WTC11 (cell line): ENCODE results near the gene CIZ1. TPM values are rescaled to one million over a fixed set of nuclear protein-coding genes. Genes with fewer than 3 reads are reported as not detected.

ENCODE experiments used
- ATAC-seq: fragments of 200-7000 bp; cut with Tn5 transposase; 2 replicates; pipeline ENCODE4 v1.10.0; 2021; ENCODE audit warnings: mild to moderate bottlenecking, moderate library complexity
- CTCF ChIA-PET: fragments of 300-600 bp; sonication (Branson Sonifier 250); formaldehyde crosslinking; loops from one replicate; lab custom pipeline; 2021; ENCODE audit warnings: antibody characterized with exemption; lab: Charles Lee
- POLR2A ChIA-PET: fragments of 350-600 bp; sonication (Branson Sonifier 250); formaldehyde crosslinking; loops from one replicate; lab custom pipeline; 2021; ENCODE audit warnings: antibody characterized with exemption; lab: Charles Lee
- DNase-seq: peaks from one replicate; pipeline ENCODE4 v3.0.0; 2021; ENCODE audit warnings: low spot score
- H3K27ac Mint-ChIP-seq: 2 replicates; pipeline ENCODE4 v1.8.0; 2021; ENCODE audit warnings: mixed read lengths
- H3K27me3 Mint-ChIP-seq: 2 replicates; pipeline ENCODE4 v1.8.0; 2021; ENCODE audit warnings: low read depth, mild to moderate bottlenecking, moderate library complexity, mixed read lengths
- H3K36me3 Mint-ChIP-seq: 2 replicates; pipeline ENCODE4 v1.8.0; 2021; ENCODE audit warnings: mixed read lengths
- H3K4me1 Mint-ChIP-seq: 2 replicates; pipeline ENCODE4 v1.8.0; 2022; ENCODE audit warnings: mixed read lengths
- H3K4me3 Mint-ChIP-seq: 2 replicates; pipeline ENCODE4 v1.8.0; 2021; ENCODE audit warnings: mild to moderate bottlenecking, moderate library complexity, mixed read lengths
- H3K9me3 Mint-ChIP-seq: 2 replicates; pipeline ENCODE4 v1.8.0; 2021; ENCODE audit warnings: mixed read lengths
- GTF2I ChIP-seq: fragments of 250-450 bp; sonication (Bioruptor Pico); conservative IDR thresholded peaks from 2 replicates; pipeline ENCODE4 v1.4.0; 2021; ENCODE audit warnings: mild to moderate bottlenecking
- IRF2 ChIP-seq: sonication (generic); formaldehyde crosslinking; IDR thresholded peaks from 2 replicates; pipeline ENCODE4 v1.8.0; 2022; ENCODE audit warnings: low read depth, missing genetic modification reagents, borderline replicate concordance
- NFYB ChIP-seq: sonication (generic); formaldehyde crosslinking; conservative IDR thresholded peaks from 2 replicates; pipeline ENCODE4 v1.8.0; 2022; ENCODE audit warnings: low read depth, missing genetic modification reagents
- NR1H2 ChIP-seq: sonication (generic); formaldehyde crosslinking; IDR thresholded peaks from 2 replicates; pipeline ENCODE4 v1.9.0; 2021; ENCODE audit warnings: mild to moderate bottlenecking, moderate library complexity, missing genetic modification reagents
- SMAD4 ChIP-seq: sonication (generic); formaldehyde crosslinking; IDR thresholded peaks from 2 replicates; pipeline ENCODE4 v1.8.0; 2022; ENCODE audit warnings: mild to moderate bottlenecking, missing genetic modification reagents
- TEAD1 ChIP-seq: sonication (generic); formaldehyde crosslinking; IDR thresholded peaks from 2 replicates; pipeline ENCODE4 v1.8.0; 2022; ENCODE audit warnings: mild to moderate bottlenecking, missing genetic modification reagents
- ZNF138 ChIP-seq: sonication (generic); formaldehyde crosslinking; conservative IDR thresholded peaks from 2 replicates; pipeline ENCODE4 v1.8.1; 2022; ENCODE audit warnings: mild to moderate bottlenecking, moderate library complexity, missing genetic modification reagents
- ZNF232 ChIP-seq: sonication (generic); formaldehyde crosslinking; IDR thresholded peaks from 2 replicates; pipeline ENCODE4 v1.8.0; 2022; ENCODE audit warnings: mild to moderate bottlenecking, missing genetic modification reagents
- ZNF263 ChIP-seq: sonication (generic); formaldehyde crosslinking; IDR thresholded peaks from 2 replicates; pipeline ENCODE4 v1.8.1; 2022; ENCODE audit warnings: low read depth, mild to moderate bottlenecking, moderate library complexity, missing genetic modification reagents
- ZNF423 ChIP-seq: fragments of 250-450 bp; sonication (Bioruptor Pico); IDR thresholded peaks from 2 replicates; pipeline ENCODE4 v2.1.2; 2022; ENCODE audit warnings: mild to moderate bottlenecking, moderate library complexity
- total RNA-seq: library from RNA; stranded (reverse); gene quantifications from 3 replicates; pipeline ENCODE4 v1.2.3, GENCODE V29; 2021
- TF ChIP-seq, protein P1 (sequence below): sonication (generic); formaldehyde crosslinking; IDR thresholded peaks from 2 replicates; pipeline ENCODE4 v1.8.0; 2022; ENCODE audit warnings: missing genetic modification reagents
- TF ChIP-seq, protein P2 (sequence below): sonication (generic); formaldehyde crosslinking; IDR thresholded peaks from 2 replicates; pipeline ENCODE4 v1.8.0; 2023; ENCODE audit warnings: mild to moderate bottlenecking, missing genetic modification reagents
- TF ChIP-seq, protein P3 (sequence below): sonication (generic); formaldehyde crosslinking; IDR thresholded peaks from 2 replicates; pipeline ENCODE4 v1.8.1; 2023; ENCODE audit warnings: mild to moderate bottlenecking, missing genetic modification reagents, moderate library complexity
- TF ChIP-seq, protein P4 (sequence below): fragments of 200-600 bp; IDR thresholded peaks from 2 replicates; pipeline ENCODE4 v1.8.0; 2022; ENCODE audit warnings: antibody characterized with exemption
- TF ChIP-seq, protein P5 (sequence below): sonication (generic); formaldehyde crosslinking; IDR thresholded peaks from 2 replicates; pipeline ENCODE4 v1.8.0; 2022; ENCODE audit warnings: mild to moderate bottlenecking, missing genetic modification reagents
- TF ChIP-seq, protein P6 (sequence below): sonication (generic); formaldehyde crosslinking; IDR thresholded peaks from 2 replicates; pipeline ENCODE4 v1.8.0; 2023; ENCODE audit warnings: missing genetic modification reagents
- TF ChIP-seq, protein P7 (sequence below): sonication (generic); formaldehyde crosslinking; IDR thresholded peaks from 2 replicates; pipeline ENCODE4 v1.8.0; 2022; ENCODE audit warnings: mild to moderate bottlenecking, missing genetic modification reagents

Gene CIZ1
- total RNA-seq, 1 experiment from 2014 or later = 90.2 TPM

DNA sequence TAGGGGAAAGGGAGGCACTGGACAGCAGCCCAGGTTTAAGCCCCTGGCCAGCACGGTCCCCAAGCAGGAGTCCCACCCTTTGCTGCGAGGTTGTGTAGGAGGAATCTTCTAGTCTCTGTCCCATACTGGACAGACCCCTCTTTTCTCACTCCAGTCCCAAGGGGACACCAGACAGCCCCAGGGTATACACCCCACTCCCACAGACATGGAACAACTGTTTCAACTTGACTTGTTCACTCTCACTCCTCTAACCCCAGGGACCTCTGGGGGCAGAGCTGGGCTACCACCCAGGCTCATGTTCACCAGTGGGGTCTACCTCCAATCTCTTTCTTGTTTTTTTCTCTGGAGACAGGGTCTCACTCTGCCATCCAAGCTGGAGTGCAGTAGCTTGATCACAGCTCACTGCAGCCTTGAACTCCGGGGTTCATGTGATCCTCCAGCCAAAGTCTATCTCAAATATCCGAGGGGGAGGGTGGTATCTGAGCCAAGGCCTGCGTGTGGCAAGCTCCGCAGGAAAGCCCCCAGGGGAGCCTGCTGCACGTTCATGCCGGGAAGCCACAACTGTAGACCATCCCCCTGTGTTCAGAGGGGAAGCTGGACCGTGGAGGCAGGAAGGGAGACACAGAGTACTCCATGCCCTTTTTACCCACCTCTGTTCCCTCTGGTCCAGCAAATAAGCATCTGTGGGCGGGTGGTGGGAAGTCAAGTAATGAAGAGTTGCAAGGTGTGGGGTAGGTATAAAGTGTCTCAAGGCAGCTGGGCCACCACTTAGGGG is 65.6 kb downstream of the CIZ1 start (continued):
- TF ChIP-seq, protein P1, sequence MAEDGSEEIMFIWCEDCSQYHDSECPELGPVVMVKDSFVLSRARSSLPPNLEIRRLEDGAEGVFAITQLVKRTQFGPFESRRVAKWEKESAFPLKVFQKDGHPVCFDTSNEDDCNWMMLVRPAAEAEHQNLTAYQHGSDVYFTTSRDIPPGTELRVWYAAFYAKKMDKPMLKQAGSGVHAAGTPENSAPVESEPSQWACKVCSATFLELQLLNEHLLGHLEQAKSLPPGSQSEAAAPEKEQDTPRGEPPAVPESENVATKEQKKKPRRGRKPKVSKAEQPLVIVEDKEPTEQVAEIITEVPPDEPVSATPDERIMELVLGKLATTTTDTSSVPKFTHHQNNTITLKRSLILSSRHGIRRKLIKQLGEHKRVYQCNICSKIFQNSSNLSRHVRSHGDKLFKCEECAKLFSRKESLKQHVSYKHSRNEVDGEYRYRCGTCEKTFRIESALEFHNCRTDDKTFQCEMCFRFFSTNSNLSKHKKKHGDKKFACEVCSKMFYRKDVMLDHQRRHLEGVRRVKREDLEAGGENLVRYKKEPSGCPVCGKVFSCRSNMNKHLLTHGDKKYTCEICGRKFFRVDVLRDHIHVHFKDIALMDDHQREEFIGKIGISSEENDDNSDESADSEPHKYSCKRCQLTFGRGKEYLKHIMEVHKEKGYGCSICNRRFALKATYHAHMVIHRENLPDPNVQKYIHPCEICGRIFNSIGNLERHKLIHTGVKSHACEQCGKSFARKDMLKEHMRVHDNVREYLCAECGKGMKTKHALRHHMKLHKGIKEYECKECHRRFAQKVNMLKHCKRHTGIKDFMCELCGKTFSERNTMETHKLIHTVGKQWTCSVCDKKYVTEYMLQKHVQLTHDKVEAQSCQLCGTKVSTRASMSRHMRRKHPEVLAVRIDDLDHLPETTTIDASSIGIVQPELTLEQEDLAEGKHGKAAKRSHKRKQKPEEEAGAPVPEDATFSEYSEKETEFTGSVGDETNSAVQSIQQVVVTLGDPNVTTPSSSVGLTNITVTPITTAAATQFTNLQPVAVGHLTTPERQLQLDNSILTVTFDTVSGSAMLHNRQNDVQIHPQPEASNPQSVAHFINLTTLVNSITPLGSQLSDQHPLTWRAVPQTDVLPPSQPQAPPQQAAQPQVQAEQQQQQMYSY (CRISPR knock-in tag) = no peak
- TF ChIP-seq, protein P2, sequence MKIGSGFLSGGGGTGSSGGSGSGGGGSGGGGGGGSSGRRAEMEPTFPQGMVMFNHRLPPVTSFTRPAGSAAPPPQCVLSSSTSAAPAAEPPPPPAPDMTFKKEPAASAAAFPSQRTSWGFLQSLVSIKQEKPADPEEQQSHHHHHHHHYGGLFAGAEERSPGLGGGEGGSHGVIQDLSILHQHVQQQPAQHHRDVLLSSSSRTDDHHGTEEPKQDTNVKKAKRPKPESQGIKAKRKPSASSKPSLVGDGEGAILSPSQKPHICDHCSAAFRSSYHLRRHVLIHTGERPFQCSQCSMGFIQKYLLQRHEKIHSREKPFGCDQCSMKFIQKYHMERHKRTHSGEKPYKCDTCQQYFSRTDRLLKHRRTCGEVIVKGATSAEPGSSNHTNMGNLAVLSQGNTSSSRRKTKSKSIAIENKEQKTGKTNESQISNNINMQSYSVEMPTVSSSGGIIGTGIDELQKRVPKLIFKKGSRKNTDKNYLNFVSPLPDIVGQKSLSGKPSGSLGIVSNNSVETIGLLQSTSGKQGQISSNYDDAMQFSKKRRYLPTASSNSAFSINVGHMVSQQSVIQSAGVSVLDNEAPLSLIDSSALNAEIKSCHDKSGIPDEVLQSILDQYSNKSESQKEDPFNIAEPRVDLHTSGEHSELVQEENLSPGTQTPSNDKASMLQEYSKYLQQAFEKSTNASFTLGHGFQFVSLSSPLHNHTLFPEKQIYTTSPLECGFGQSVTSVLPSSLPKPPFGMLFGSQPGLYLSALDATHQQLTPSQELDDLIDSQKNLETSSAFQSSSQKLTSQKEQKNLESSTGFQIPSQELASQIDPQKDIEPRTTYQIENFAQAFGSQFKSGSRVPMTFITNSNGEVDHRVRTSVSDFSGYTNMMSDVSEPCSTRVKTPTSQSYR (CRISPR knock-in tag) = no peak
- no peak for TF ChIP-seq NR1H2 (CRISPR knock-in tag)
- TF ChIP-seq NFYB (CRISPR knock-in tag) = no peak
- no peak for TF ChIP-seq TEAD1 (CRISPR knock-in tag)
- TF ChIP-seq, protein P3, sequence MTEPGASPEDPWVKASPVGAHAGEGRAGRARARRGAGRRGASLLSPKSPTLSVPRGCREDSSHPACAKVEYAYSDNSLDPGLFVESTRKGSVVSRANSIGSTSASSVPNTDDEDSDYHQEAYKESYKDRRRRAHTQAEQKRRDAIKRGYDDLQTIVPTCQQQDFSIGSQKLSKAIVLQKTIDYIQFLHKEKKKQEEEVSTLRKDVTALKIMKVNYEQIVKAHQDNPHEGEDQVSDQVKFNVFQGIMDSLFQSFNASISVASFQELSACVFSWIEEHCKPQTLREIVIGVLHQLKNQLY (CRISPR knock-in tag) = no peak

DNA sequence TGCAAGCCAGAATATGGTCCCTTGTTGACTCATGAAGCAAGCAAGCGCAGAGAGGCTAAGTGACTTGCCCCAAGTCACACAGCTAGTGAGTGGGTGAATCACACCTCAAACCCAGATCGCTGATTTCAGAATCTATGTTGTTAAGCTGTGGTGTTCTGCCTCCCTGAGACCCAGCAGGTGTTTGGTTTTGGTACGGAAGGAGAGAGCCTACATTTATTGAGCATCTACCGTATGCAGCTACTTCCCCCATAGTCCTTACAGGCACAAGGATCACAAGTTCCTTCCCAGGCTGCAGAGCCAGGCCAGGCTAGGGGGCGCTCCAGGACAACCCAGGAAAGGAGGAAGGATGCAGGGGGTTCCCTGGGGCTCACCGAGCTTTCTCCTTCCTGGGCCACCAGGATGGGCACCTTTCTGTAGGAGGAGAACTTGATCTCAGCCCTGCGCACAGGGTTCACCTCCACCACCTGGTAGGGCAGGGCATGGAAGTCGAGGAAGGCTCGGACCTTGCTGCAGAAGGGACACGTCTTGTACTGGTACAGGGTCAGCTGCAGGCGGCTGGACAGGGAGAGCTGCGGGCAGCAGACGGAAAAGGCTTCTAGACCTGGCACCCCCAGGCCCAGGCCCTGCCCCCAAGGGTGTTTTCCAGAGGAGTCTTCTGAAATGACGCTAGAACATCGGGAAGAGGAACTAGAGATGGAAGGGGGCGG is 66.3 kb downstream of the CIZ1 start:
- DNase-seq = peak; percentile 92
- H3K9me3 Mint-ChIP-seq = peaks cover 9% of the 10 kb centered on the region
- peaks cover 23% of the 10 kb centered on the region for H3K36me3 Mint-ChIP-seq
- H3K27ac Mint-ChIP-seq = peak overlapping the region; percentile 57; the same call in 1 of the 2 replicates
- peaks cover 15% of the 10 kb centered on the region for H3K27me3 Mint-ChIP-seq
- peak overlapping the region; percentile 80 for H3K4me3 Mint-ChIP-seq
- ChIA-PET CTCF (interaction anchor here (0.6 to 3.7 kb wide), 62 partner anchors 7 to 418 kb away, joined by 3 to 44 read pairs (median 4); partner anchors contain the start of genes BBLN, CFAP157, CIZ1 and DNM1), POLR2A (interaction anchor here (1.6 kb wide), 1 partner anchor 35 kb away, joined by 6 read pairs; the partner anchor contains the start of gene BBLN)
- peak; percentile 34 for ATAC-seq
- TF ChIP-seq ZNF423 (CRISPR knock-in tag) (peak; percentile 27; the same call in 1 of the 2 replicates), ZNF263 (no peak), GTF2I (0 out of 2 replicates have a peak, but pooled peaks have one; percentile 33)
- TF ChIP-seq, protein P4, sequence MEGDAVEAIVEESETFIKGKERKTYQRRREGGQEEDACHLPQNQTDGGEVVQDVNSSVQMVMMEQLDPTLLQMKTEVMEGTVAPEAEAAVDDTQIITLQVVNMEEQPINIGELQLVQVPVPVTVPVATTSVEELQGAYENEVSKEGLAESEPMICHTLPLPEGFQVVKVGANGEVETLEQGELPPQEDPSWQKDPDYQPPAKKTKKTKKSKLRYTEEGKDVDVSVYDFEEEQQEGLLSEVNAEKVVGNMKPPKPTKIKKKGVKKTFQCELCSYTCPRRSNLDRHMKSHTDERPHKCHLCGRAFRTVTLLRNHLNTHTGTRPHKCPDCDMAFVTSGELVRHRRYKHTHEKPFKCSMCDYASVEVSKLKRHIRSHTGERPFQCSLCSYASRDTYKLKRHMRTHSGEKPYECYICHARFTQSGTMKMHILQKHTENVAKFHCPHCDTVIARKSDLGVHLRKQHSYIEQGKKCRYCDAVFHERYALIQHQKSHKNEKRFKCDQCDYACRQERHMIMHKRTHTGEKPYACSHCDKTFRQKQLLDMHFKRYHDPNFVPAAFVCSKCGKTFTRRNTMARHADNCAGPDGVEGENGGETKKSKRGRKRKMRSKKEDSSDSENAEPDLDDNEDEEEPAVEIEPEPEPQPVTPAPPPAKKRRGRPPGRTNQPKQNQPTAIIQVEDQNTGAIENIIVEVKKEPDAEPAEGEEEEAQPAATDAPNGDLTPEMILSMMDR = peak; percentile 54; the same call in 1 of the 2 replicates
- peaks cover 17% of the 10 kb centered on the region for H3K4me1 Mint-ChIP-seq

DNA sequence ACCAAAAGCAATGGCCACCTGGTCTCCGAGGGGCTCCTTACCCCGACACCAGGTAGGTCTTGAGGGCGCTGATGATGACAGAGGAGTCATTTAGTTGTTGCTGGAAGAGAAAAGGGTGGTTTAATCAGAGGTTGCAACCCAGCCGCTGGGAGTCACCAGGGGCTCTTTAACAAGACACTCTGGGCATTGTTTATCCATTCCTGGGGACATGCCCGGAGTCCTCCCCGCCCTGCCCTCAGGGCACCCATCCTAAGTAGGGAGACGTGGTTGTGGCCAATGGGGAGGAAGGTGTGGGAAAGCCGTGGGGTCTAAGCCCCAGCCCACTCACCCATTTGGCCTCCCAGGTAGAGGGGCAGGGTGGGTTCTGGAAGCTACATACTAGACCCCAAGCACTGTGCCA is 66.9 kb downstream of the CIZ1 start:
- no peak overlapping the region; the same call in 1 of the 2 replicates for H3K27ac Mint-ChIP-seq
- peaks cover 22% of the 10 kb centered on the region for H3K36me3 Mint-ChIP-seq
- H3K4me3 Mint-ChIP-seq = no peak overlapping the region
- ChIA-PET CTCF (interaction anchor here (0.6 to 3.7 kb wide), 60 partner anchors 10 to 417 kb away, joined by 3 to 44 read pairs (median 4); partner anchors contain the start of genes BBLN, CFAP157, CIZ1 and DNM1), POLR2A (interaction anchor here (1.6 kb wide), 1 partner anchor 35 kb away, joined by 6 read pairs; the partner anchor contains the start of gene BBLN)
- peaks cover 7% of the 10 kb centered on the region for H3K9me3 Mint-ChIP-seq
- peaks cover 11% of the 10 kb centered on the region for H3K27me3 Mint-ChIP-seq
- ATAC-seq (no peak), DNase-seq (no peak)
- H3K4me1 Mint-ChIP-seq = peaks cover 17% of the 10 kb centered on the region
- TF ChIP-seq IRF2 (CRISPR knock-in tag) (no peak), ZNF138 (CRISPR knock-in tag) (no peak), ZNF232 (CRISPR knock-in tag) (no peak), SMAD4 (CRISPR knock-in tag) (no peak)
- TF ChIP-seq, protein P5, sequence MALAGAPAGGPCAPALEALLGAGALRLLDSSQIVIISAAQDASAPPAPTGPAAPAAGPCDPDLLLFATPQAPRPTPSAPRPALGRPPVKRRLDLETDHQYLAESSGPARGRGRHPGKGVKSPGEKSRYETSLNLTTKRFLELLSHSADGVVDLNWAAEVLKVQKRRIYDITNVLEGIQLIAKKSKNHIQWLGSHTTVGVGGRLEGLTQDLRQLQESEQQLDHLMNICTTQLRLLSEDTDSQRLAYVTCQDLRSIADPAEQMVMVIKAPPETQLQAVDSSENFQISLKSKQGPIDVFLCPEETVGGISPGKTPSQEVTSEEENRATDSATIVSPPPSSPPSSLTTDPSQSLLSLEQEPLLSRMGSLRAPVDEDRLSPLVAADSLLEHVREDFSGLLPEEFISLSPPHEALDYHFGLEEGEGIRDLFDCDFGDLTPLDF (CRISPR knock-in tag) = no peak
- TF ChIP-seq, protein P6, sequence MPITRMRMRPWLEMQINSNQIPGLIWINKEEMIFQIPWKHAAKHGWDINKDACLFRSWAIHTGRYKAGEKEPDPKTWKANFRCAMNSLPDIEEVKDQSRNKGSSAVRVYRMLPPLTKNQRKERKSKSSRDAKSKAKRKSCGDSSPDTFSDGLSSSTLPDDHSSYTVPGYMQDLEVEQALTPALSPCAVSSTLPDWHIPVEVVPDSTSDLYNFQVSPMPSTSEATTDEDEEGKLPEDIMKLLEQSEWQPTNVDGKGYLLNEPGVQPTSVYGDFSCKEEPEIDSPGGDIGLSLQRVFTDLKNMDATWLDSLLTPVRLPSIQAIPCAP (CRISPR knock-in tag) = no peak
- TF ChIP-seq, protein P7, sequence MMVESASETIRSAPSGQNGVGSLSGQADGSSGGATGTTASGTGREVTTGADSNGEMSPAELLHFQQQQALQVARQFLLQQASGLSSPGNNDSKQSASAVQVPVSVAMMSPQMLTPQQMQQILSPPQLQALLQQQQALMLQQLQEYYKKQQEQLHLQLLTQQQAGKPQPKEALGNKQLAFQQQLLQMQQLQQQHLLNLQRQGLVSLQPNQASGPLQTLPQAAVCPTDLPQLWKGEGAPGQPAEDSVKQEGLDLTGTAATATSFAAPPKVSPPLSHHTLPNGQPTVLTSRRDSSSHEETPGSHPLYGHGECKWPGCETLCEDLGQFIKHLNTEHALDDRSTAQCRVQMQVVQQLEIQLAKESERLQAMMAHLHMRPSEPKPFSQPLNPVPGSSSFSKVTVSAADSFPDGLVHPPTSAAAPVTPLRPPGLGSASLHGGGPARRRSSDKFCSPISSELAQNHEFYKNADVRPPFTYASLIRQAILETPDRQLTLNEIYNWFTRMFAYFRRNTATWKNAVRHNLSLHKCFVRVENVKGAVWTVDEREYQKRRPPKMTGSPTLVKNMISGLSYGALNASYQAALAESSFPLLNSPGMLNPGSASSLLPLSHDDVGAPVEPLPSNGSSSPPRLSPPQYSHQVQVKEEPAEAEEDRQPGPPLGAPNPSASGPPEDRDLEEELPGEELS = no peak
